Thyroid gland (tissue), 4 donors: ENCODE results near the gene APCDD1L.

Experiments used
- CTCF ChIP-seq, 6 experiments: fragments of 200-600 bp in 3 of 6; fragments of 450-650 bp in 3 of 6; sonication (generic) in 3 of 6; IDR thresholded peaks; one replicate each; pipeline ENCODE4 v1.5.1; 2016 to 2019; ENCODE audit warnings: antibody characterized with exemption in 6 of 6, mild to moderate bottlenecking in 2 of 6, inconsistent platforms in 1 of 6, moderate library complexity in 1 of 6
- POLR2A ChIP-seq, 2 donors: fragments of 450-650 bp; IDR thresholded peaks; one replicate each; pipeline ENCODE4 v1.6.1; 2017; ENCODE audit warnings: antibody characterized with exemption in 2 of 2, mild to moderate bottlenecking in 2 of 2, moderate library complexity in 1 of 2

DNA sequence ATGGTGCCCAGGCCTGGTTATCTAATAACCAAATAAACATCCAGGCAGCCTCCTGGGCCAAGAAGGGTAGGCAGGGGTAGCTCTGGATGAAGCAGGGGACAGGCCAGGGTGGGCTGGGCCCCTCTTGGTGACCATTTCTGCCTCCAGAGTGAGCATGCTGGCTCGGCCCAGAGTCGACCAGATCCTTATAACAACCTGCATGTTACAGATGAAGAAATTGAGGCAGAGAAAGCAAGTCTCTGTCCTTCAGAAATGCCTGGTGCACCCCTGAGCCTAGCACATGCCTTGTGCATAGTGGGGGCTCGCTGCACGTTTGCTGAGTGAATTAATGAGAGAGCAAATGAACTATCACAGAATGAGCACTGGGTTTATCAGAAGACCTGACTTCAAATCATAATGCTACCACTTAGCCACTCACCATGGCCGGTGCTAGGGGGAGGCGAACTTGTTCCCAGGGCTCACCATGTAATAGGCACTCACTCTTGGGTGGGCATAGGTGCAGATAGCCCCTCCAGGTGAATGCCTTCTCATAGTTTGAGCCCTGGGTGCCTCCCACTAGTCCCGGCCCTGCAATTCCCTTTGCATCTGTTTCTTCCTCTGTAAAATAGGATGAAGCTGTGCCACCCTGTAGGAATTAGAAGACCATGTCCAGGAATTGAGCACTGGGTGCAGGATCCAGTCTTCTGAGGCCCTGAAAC lies 3.8 kb upstream of the APCDD1L start:
- no peak for TF ChIP-seq CTCF (IDR thresholded peaks at IDR 0.05)
- no peak for TF ChIP-seq POLR2A (IDR thresholded peaks at IDR 0.05)
